Measurements from ENCODE around the gene SPAG16. TPM values are rescaled to one million over a fixed set of nuclear protein-coding genes. Genes with fewer than 3 reads are reported as not detected.

The SPAG16 gene
- total RNA-seq, 1 experiment from 2014 or later, result 17.2 TPM

- H3K4me1 ChIP-seq (ENCODE audit: insufficient read depth, low read length), result no peaks in the 10 kb centered on the region
- no peaks in the 10 kb centered on the region for H3K9me2 ChIP-seq (replicated peaks; ENCODE audit: low read length)
- no peak overlapping the region for H3K4me3 ChIP-seq (ENCODE audit: low read length)
- no peaks in the 10 kb centered on the region for H4K20me1 ChIP-seq (ENCODE audit: low read length)
- ATAC-seq, result peak; percentile 66
- TF ChIP-seq EZH2phosphoT487 (IDR thresholded peaks at IDR 0.05; ENCODE audit: borderline replicate concordance, low read length) (no peak), EZH2 (IDR thresholded peaks at IDR 0.05; ENCODE audit: low read length, unreplicated experiment) (no peak)
- TF ChIP-seq, protein P1, sequence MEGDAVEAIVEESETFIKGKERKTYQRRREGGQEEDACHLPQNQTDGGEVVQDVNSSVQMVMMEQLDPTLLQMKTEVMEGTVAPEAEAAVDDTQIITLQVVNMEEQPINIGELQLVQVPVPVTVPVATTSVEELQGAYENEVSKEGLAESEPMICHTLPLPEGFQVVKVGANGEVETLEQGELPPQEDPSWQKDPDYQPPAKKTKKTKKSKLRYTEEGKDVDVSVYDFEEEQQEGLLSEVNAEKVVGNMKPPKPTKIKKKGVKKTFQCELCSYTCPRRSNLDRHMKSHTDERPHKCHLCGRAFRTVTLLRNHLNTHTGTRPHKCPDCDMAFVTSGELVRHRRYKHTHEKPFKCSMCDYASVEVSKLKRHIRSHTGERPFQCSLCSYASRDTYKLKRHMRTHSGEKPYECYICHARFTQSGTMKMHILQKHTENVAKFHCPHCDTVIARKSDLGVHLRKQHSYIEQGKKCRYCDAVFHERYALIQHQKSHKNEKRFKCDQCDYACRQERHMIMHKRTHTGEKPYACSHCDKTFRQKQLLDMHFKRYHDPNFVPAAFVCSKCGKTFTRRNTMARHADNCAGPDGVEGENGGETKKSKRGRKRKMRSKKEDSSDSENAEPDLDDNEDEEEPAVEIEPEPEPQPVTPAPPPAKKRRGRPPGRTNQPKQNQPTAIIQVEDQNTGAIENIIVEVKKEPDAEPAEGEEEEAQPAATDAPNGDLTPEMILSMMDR (conservative IDR thresholded peaks at IDR 0.05; ENCODE audit: low read depth, low read length), result no peak
- intact Hi-C loops (cut with micrococcal nuclease), result no loop called here
- POLR2A ChIA-PET (ENCODE audit: unreplicated experiment), result interaction anchor here (0.5 kb wide), 1 partner anchor 75 kb away, joined by 11 read pairs; no protein-coding TSS in a partner anchor
- no peaks in the 10 kb centered on the region for H3K79me2 ChIP-seq (ENCODE audit: low read length)
- H3K27me3 ChIP-seq (ENCODE audit: low read length), result no peaks in the 10 kb centered on the region
- no peaks in the 10 kb centered on the region for H3F3A ChIP-seq (ENCODE audit: low read length, unreplicated experiment)
- CTCF ChIA-PET, result no interaction called here
- no peaks in the 10 kb centered on the region for H3K9me3 ChIP-seq (ENCODE audit: low read length)
- no peak overlapping the region for H2AFZ ChIP-seq (ENCODE audit: low read length)
- no TSS peak for BruUV-seq (replicated peaks)
- DNase-seq, result peak; percentile 34
- no peak overlapping the region for H3K4me2 ChIP-seq (ENCODE audit: low read length)
- H3K36me3 ChIP-seq (ENCODE audit: low read depth, low read length), result no peaks in the 10 kb centered on the region
- H3K27ac ChIP-seq (ENCODE audit: low read length), result no peak overlapping the region
- H3K9ac ChIP-seq (ENCODE audit: low read length), result no peak overlapping the region
Measured at GRCh38 chr2:214401580-214401979, 1117.3 kb downstream of the SPAG16 start.

DNA sequence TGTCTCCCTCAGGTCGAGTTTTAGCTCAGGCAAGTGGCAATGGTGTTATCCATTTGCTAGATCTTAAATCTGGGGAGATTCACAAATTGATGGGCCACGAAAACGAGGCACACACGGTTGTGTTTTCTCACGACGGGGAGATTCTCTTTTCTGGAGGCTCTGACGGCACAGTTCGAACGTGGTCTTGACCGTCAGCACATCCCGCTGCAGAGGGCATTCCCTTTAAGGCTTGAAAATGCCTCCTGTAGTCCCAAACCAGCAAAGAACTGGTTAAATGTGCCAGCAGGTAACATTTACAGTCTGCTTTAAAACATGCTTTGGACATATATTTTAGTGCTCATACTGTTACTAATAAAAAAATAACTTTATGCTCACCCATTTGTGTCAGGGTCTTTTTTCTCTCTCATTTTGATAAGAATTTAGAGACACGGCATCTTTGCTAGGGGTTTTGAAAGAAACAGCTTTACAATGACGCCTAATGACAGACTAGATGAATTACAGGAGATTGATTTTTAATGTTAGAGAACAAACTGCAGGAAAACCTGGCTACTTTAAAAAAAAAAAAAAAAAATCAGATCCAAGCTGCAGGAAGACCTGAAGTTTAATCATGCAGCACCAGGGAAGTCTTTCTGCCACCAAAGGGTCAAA is 1126.0 kb downstream of the SPAG16 start:
- Histone ChIP-seq H4K20me1 (ENCODE audit: low read length) (no peaks in the 10 kb centered on the region), H3K9me2 (replicated peaks; ENCODE audit: low read length) (no peaks in the 10 kb centered on the region), H3K4me1 (ENCODE audit: insufficient read depth, low read length) (0 out of 2 replicates have a peak, but pooled peaks cover 4% of the 10 kb centered on the region), H3K9me3 (ENCODE audit: low read length) (no peaks in the 10 kb centered on the region), H3K4me3 (ENCODE audit: low read length) (no peak overlapping the region), H3F3A (ENCODE audit: low read length, unreplicated experiment) (no peaks in the 10 kb centered on the region), H3K27ac (ENCODE audit: low read length) (no peak overlapping the region), H3K9ac (ENCODE audit: low read length) (no peak overlapping the region), H3K27me3 (ENCODE audit: low read length) (no peaks in the 10 kb centered on the region), H3K36me3 (ENCODE audit: low read depth, low read length) (no peaks in the 10 kb centered on the region), H2AFZ (ENCODE audit: low read length) (no peak overlapping the region), H3K4me2 (ENCODE audit: low read length) (peak overlapping the region; percentile 40; the same call in 1 of the 2 replicates), H3K79me2 (ENCODE audit: low read length) (no peaks in the 10 kb centered on the region)
- peak; percentile 17 for DNase-seq
- TF ChIP-seq, protein P1 (conservative IDR thresholded peaks at IDR 0.05; ENCODE audit: low read depth, low read length), result peak; percentile 41; the same call in 1 of the 2 replicates
- TF ChIP-seq EZH2phosphoT487 (IDR thresholded peaks at IDR 0.05; ENCODE audit: borderline replicate concordance, low read length) (no peak), EZH2 (IDR thresholded peaks at IDR 0.05; ENCODE audit: low read length, unreplicated experiment) (no peak)
- no TSS peak for BruUV-seq (replicated peaks)
- ChIA-PET POLR2A (ENCODE audit: unreplicated experiment) (interaction anchor here (0.5 kb wide), 1 partner anchor 855 kb away, joined by 3 read pairs; no protein-coding TSS in a partner anchor), CTCF (interaction anchor here (0.6 to 1.0 kb wide), 5 partner anchors 183 to 600 kb away, joined by 3 to 18 read pairs (median 5); no protein-coding TSS in a partner anchor)
- peak; percentile 71 for ATAC-seq
- intact Hi-C loops (cut with micrococcal nuclease), result loop anchor here (1.0 to 10.0 kb wide), 6 partner anchors 98 to 1155 kb away; no protein-coding TSS in a partner anchor
